DMS 273 treated with DMSO at 0.1 percent for 48 hours (cell line): ENCODE measurements around the gene ABCA12.

Source experiments
- DNase-seq: peaks from one replicate; lab custom pipeline; 2025; lab: John Stamatoyannopoulos, UW

Gene ABCA12

DNA sequence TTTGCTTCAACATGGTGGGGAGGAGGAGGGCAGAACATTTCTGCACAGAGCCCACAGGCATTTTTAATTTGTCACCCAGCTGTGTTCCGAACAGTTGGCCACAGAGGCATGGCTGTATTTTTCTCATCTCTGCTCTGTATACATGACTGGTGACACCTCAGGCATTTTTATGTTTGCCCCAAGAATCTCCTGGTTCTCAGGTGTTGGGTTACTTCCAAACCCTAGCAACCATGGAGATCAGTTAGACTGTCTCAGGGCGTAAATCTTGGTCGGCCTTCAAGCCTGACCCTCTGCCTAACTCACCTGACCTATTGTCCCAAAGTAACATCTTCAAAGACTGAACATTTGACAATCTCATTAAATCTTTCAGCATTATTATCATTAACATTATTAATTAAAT, 100.0 kb downstream of the ABCA12 start:
- no peak for DNase-seq

GRCh38 chr2:215036314-215036713, 102.1 kb downstream of the ABCA12 start:
- DNase-seq, result no peak

DNA sequence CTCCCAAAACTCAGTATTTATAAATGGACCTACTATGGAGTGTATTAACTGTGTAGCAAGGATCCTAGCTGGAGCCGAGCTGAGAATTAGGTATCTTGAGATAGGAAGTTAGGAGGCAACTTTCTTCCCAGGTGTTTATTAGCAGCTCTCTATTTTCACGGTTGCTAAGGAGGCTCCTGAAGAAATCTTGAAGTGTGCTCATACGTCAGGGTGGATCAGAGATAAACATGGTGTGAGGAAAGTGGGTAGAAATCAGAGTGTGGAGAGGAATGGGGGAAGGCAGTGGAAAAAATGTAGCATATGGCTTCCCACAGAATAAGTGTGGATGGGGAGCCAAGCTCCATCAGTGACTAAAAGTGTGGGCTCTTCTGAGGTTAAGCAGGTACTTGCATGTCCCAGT, 104.3 kb downstream of the ABCA12 start:
- DNase-seq, result no peak

DNA sequence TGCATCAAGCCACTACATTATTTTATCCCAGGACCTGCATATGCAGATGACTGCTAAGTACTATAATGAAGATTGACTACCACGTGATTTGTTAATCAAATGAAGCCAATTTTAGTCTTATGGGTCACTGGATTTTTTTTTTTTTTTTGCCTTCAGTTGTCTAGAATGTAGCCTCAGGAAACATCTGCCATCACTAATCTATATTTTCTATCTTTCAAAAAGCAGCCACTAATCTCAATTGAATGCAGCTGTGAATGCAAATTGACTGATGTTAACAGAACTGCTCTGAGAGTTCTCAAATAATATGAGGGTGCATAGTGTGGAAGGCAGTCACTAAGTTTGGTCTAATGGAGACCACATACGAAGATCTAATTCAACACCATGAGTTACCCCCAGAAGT, 106.3 kb downstream of the ABCA12 start:
- no peak for DNase-seq

- no peak for DNase-seq
These were observed 107.1 kb downstream of the ABCA12 start for GRCh38 chr2:215031321-215031720.

- DNase-seq, result no peak
These were observed 108.5 kb downstream of the ABCA12 start for GRCh38 chr2:215029936-215030335.

DNA sequence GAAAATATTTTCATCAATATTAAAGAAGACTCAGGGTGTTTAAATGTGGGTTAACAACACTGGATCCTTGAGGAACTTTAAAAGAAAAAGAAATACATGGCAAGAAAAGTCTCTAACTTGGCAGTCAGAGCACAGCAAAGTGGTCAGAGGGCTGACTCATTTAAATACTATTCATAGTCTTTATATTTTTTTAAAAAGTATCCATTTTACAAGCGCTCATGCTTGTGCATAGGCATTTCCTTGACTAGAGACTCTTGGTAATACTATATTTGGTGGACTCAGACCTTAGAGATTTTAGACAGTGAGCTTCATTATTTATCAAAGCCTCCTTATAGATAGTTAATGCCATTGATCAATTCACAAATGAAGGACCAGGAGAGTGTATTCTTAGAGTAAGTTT, 110.2 kb downstream of the ABCA12 start:
- no peak for DNase-seq

GRCh38 chr2:215027779-215028178, 110.6 kb downstream of the ABCA12 start:
- DNase-seq, result no peak

DNA sequence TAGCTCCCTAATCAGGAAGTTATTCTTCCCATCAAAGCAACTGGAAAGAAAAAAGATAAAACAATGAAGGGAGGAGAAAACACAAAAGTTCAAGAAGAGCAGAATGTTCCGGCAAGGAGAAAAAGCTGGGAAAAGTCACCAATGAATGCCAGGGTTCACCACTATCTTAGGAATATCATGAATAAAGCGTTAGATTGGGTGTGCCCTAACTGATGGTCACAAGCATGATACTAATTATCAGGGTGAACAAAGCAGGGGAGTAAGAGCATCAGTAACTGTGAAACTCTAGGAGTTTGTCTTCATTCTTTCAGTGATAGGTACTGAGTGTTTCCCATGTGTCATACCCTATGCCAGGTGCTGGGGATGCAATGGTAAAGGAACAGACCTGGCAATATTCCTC, 115.5 kb downstream of the ABCA12 start:
- DNase-seq, result no peak

DNA sequence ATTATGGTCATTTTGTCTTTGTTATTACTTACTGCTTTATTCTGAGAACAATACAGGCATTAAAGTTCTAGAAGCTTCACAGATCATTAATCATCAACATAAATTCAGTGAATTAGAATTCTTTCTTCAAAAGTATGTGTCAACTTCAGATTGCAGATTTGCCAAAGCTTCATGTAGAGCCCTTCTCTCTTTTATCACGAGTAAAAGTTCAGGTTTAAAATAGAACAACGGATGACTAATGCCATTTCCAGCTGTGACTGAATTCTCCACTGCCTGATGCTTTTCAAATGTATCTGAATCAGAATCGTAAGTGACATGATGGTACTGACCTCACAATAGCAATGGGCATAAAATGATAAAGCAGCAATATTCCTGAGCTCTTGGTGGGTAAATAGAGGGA, 116.0 kb downstream of the ABCA12 start:
- no peak for DNase-seq

DNA sequence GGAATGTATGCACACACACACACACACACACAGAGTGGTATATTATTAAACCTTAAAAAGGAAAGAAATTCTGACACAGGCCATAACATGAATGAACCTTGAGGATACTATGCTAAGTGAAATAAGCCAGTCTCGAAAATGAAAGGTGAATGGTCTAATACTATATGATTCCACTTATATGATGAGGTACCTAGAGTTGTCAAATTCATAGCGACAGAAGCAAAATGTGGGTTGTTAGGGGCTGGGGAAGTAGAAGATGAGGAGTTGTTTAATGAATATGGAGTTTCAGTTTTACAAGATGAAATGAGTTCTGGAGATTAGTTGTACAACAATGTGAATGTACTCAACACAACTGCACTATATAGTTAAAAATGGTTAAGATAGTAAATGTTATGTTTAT, 118.1 kb downstream of the ABCA12 start:
- no peak for DNase-seq

GRCh38 chr2:215019521-215020145, 118.8 kb downstream of the ABCA12 start:
- DNase-seq, result no peak

GRCh38 chr2:215019085-215019484, 119.3 kb downstream of the ABCA12 start:
- no peak for DNase-seq

DNA sequence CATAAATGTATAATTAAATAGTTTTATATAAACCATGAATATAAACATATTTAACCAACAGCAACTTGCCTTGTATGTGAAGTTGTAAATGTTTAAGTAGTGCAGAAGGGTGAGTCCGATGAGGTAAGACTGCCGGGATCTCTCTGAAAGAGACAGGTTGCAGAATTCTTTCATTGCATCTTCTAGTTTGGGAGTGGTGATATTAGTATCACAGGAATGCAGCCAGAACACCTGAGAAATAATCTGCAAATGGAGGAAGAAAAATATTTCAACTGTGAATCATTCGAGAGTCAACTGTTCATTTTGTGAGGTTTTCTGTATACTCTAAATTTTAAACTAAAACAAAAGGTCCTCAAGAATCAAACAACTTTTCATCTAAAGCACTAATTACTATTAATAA, 123.0 kb downstream of the ABCA12 start:
- DNase-seq, result no peak

GRCh38 chr2:215010390-215010789, 128.0 kb downstream of the ABCA12 start:
- DNase-seq, result no peak

GRCh38 chr2:215003001-215003400, 135.4 kb downstream of the ABCA12 start:
- peak; percentile 5 for DNase-seq

DNA sequence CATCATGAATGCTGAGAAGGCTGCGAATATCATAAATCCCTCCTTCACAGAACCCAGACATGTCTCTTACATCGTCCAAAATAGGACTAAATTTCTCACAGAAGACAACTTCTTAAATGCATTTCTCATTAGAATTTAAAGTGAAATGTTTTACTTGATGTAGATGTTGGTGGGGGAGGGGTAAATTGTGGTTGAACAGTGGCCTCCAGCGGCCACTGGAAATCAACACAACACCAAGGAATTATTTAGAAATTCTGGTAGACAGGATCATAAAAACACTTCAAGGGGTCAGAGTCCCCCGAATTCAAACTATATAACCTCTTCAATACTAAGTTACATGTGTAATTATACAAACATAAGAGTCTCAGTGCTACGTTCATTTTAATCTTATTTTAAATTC, 135.9 kb downstream of the ABCA12 start:
- DNase-seq, result peak; percentile 2

DNA sequence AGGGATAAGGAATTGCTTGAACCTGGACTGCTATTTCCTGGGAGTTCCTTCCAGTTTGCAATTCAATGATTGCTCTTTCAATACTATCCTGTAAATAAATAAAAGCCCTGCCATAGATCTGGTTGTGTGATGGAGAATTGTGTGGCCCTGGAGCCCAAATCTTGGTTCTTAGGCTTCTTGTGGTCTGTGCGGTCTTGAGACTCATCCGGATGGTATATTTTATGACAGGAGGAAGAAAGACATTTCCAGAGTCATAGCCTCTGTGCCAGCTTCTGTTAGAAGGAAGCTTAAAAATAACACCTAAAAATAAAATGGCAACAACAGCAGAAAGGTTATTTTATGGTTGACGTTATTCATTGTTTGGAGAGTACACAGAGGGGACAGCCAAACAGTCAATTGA, 137.7 kb downstream of the ABCA12 start:
- DNase-seq, result no peak

DNA sequence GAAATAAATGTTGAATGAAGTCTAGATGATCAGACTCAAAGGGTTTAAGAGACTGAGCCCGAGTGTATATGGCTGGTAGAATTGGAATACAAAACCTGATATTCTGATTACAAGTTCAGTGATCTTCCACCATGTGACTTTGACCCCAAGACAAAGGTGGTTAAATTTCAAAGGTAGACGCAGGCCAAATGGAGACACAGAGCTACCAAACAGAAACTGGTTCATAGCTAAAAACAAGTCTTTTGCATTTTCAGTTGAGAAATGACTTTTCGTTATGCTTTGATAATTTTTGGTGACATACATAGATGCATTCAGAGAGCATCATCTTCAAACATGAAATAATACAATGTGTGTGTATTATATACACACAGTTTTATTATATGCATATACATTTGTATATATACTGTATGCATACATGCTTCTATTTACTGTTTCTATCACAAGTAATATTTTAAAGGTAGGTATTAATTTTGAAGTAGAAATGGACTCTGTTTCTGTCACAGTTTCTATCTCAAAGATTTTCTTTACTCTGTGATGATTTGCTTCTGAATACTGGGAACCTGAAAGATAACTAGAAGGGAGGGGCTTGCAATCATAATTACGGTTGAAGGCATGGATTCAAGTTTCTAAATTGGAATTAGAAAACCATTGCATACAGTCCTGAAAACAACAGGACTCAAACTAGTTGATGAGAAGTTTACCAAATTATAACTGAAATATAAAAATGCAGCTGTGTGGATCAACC, 142.3 kb downstream of the ABCA12 start:
- DNase-seq, result no peak

- no peak for DNase-seq
These were observed 143.0 kb downstream of the ABCA12 start for GRCh38 chr2:214995409-214995808.

DNA sequence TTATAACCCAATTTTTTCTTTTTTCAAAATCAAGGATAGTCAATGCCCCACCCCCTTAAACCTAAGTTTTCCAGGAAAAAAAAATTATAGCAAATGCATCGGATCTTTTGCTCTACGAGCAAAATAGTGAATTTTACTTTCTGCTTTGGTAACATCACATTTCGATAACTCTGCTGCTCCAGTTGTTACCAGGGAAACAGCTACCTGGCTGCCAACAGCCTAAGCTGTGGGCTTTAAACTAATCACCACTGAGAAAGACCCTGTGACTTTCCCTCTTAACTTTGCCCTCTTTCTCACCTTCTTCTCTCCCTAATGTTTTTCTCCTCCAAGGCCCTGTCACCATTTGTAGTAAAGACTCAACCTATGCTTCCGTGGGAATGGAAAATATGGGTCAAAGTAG, 145.5 kb downstream of the ABCA12 start:
- no peak for DNase-seq

DNA sequence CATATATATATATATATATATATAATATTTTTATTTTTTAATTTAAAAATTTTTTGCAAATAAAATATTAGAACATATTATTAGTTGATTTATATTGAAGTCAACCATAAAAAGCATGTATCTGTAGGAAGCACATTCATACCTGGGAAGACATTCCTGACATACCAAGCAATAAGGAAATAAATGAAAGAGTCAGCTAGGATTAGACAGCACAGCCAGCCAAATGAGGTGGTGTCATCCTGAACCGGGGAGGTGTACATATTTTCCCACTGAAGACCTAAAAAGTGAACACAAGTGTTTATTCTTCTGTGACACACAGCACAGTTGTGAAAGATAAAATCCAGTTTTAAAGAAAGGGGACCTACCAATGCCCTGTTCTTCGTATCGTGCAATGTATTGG, 149.2 kb downstream of the ABCA12 start:
- DNase-seq, result no peak

DNA sequence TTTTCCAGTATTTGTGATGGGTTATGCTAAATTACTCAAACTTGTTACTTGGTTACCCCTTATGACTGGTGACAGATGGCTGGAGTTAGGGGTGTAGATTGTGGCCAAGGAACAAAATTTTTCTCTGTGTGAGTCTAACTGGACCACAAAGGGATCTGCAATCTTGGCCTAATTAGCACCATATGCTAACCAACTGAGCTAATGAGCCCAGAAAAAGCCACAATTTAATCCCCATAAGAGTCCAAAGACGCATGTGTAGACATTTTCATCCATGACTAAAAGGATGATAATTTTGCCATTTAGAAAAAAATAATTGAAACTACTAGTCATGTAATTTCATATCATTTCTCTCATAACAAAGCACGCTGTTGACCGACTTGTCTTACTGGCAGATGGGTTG, 151.2 kb downstream of the ABCA12 start:
- peak; percentile 53 for DNase-seq

DNA sequence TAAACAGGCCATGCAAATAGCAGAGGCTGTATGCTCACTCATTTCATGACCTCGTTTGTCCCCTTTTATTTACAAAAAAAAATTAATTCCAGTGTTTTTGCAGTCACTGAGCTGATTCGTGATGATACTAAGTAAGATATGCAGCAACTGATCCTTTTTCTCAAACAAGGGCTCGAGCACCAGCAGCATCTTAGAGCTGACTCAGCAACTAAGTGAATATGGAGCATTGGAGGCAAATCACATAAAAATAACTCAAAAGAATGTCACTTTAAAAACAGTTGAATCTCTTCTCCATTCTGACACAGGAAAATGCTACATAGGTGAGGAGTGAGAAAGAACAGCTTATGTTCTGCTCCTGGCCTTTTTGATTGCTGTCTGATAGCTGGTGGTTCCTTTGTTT, 152.8 kb downstream of the ABCA12 start:
- no peak for DNase-seq
